Naive thymus-derived CD8-positive, alpha-beta T cell (primary cell): ENCODE data around the gene ACAP1. TPM values are rescaled to one million over a fixed set of nuclear protein-coding genes. Genes with fewer than 3 reads are reported as not detected.

ENCODE experiments used
- ATAC-seq, 2 donors: fragments of 150-1000 bp; cut with Tn5 transposase in 1 of 2; sonication (Bioruptor Pico), chemical (Tn5 transposase) in 1 of 2; 1 replicate in 1 of 2; 2 replicates in 1 of 2; pipeline ENCODE4 v1.10.0; 2021; ENCODE audit warnings: mild to moderate bottlenecking in 2 of 2, moderate library complexity in 2 of 2
- POLR2A ChIA-PET: fragments of 350-600 bp; sonication (Branson Sonifier 250); formaldehyde crosslinking; loops from one replicate; lab custom pipeline; 2021; ENCODE audit warnings: antibody characterized with exemption; lab: Charles Lee
- DNase-seq, 10 donors: peaks; one replicate each; pipeline versions ENCODE4 v3.0.0 to v3.0.0-alpha.2; 2020 to 2022
- H3K27ac Mint-ChIP-seq, 10 donors: one replicate each; pipeline ENCODE4 v1.8.0; 2020 to 2022; ENCODE audit warnings: mild to moderate bottlenecking in 10 of 10, mixed read lengths in 10 of 10, moderate library complexity in 4 of 10, inconsistent platforms in 1 of 10
- H3K27me3 Mint-ChIP-seq, 5 donors: one replicate each; pipeline ENCODE4 v1.8.0; 2021 to 2022; ENCODE audit warnings: mixed read lengths in 5 of 5
- H3K36me3 Mint-ChIP-seq, 3 donors: one replicate each; pipeline ENCODE4 v1.8.0; 2020 to 2022; ENCODE audit warnings: mixed read lengths in 3 of 3, mild to moderate bottlenecking in 2 of 3, inconsistent platforms in 1 of 3
- H3K4me1 Mint-ChIP-seq, 4 donors: one replicate each; pipeline ENCODE4 v1.8.0; 2021 to 2022; ENCODE audit warnings: mixed read lengths in 4 of 4
- H3K4me3 Mint-ChIP-seq, 10 donors: one replicate each; pipeline ENCODE4 v1.8.0; 2020 to 2022; ENCODE audit warnings: mild to moderate bottlenecking in 10 of 10, mixed read lengths in 10 of 10, moderate library complexity in 6 of 10, inconsistent platforms in 1 of 10
- H3K9me3 Mint-ChIP-seq, 9 donors: one replicate each; pipeline ENCODE4 v1.8.0; 2020 to 2022; ENCODE audit warnings: mixed read lengths in 9 of 9, mild to moderate bottlenecking in 3 of 9, inconsistent platforms in 1 of 9, moderate library complexity in 1 of 9
- polyA plus RNA-seq, 3 donors: library from polyadenylated mRNA; unstranded; fragments of 300-500 nt; fragmentation: Illumina TruSeq; gene quantifications; one replicate each; pipeline ENCODE4 v1.2.3, GENCODE V29; 2021
- total RNA-seq, 8 experiments: library from RNA in 2 of 8; stranded (reverse) in 2 of 8; gene quantifications; one replicate each; pipeline ENCODE4 v1.2.3 and lab custom pipeline; 2021 to 2026

Gene ACAP1
- total and polyA plus RNA-seq, 5 experiments from 2014 or later: 246 to 466 (median 295) TPM

GRCh38 chr17:7312432-7313087 is 23.8 kb upstream of the ACAP1 start:
- peak overlapping the region; percentile 7 to 95 (median 78) for H3K4me3 Mint-ChIP-seq
- no peak for ATAC-seq

GRCh38 chr17:7313088-7313889 is 23.0 kb upstream of the ACAP1 start:
- Mint-ChIP-seq H3K36me3 (peaks cover 17 to 69% (median 30%) of the 10 kb centered on the region in 3 donors), H3K4me3 (peak overlapping the region; percentile 36 to 95 (median 84)), H3K4me1 (peaks cover 37 to 77% (median 66%) of the 10 kb centered on the region in 4 donors), H3K27ac (peak overlapping the region; percentile 81 to 97 (median 92)), H3K27me3 (no peaks in the 10 kb centered on the region), H3K9me3 (no peaks in the 10 kb centered on the region)
- POLR2A ChIA-PET: interaction anchor here (0.6 to 14.2 kb wide), 15 partner anchors 8 to 172 kb away, joined by 3 to 168 read pairs (median 6); partner anchors contain the start of genes ACAP1, CLDN7, CTDNEP1 and ELP5
- DNase-seq: peak in 1 of 10 donors; percentile 49
- ATAC-seq: no peak

More at GRCh38 chr17:7312432-7313087, 23.8 kb upstream of the ACAP1 start:
- H3K27ac Mint-ChIP-seq: peak overlapping the region; percentile 81 to 97 (median 92)
- H3K4me1 Mint-ChIP-seq: peaks cover 37 to 77% (median 65%) of the 10 kb centered on the region in 4 donors
- POLR2A ChIA-PET: interaction anchor here (0.9 to 14.2 kb wide), 10 partner anchors 9 to 61 kb away, joined by 3 to 168 read pairs (median 6); partner anchors contain the start of genes ACAP1, CLDN7, CTDNEP1 and ELP5
- no peaks in the 10 kb centered on the region for H3K9me3 Mint-ChIP-seq
- no peak for DNase-seq
- H3K36me3 Mint-ChIP-seq: peaks cover 17 to 67% (median 27%) of the 10 kb centered on the region in 3 donors
- H3K27me3 Mint-ChIP-seq: no peaks in the 10 kb centered on the region

GRCh38 chr17:7313890-7314718 is 22.2 kb upstream of the ACAP1 start:
- POLR2A ChIA-PET: interaction anchor here (0.6 to 14.2 kb wide), 18 partner anchors 8 to 901 kb away, joined by 3 to 168 read pairs (median 6); partner anchors contain the start of genes ACAP1, CLDN7, CTDNEP1 and ELP5
- Mint-ChIP-seq H3K9me3 (no peaks in the 10 kb centered on the region), H3K4me3 (peak overlapping the region; percentile 72 to 95 (median 85)), H3K36me3 (peaks cover 11 to 64% (median 30%) of the 10 kb centered on the region in 3 donors), H3K4me1 (peaks cover 32 to 73% (median 62%) of the 10 kb centered on the region in 4 donors), H3K27ac (peak overlapping the region; percentile 88 to 97 (median 92)), H3K27me3 (no peaks in the 10 kb centered on the region)
- DNase-seq (no peak), ATAC-seq (no peak)

- peak; percentile 83 to 89 for ATAC-seq
- H3K4me3 Mint-ChIP-seq: peak within 1 kb of the TSS; percentile 81 to 97 (median 91)
- H3K27me3 Mint-ChIP-seq: no peaks in the 10 kb centered on the region
- H3K4me1 Mint-ChIP-seq: peaks cover 29 to 65% (median 53%) of the 10 kb centered on the region in 4 donors
- DNase-seq: peak; percentile 88 to 95 (median 92)
- no peaks in the 10 kb centered on the region for H3K9me3 Mint-ChIP-seq
- H3K27ac Mint-ChIP-seq: peak within 1 kb of the TSS; percentile 88 to 98 (median 96)
- POLR2A ChIA-PET: interaction anchor here (0.6 to 14.2 kb wide), 17 partner anchors 9 to 900 kb away, joined by 3 to 168 read pairs (median 6); partner anchors contain the start of genes ACAP1, CLDN7, NEURL4 and PLSCR3
- peaks cover 8 to 61% (median 23%) of the 10 kb centered on the region in 3 donors for H3K36me3 Mint-ChIP-seq
Measured at GRCh38 chr17:7314719-7315569, 21.4 kb upstream of the ACAP1 start, which contains the start of gene GPS2. Gene GPS2, minus strand, starts transcription at chr17:7315360. Its CDS starts 308 bp downstream, at chr17:7315052.

- ATAC-seq: no peak
- H3K27ac Mint-ChIP-seq: peak overlapping the region; percentile 86 to 98 (median 96)
- no peaks in the 10 kb centered on the region for H3K27me3 Mint-ChIP-seq
- no peaks in the 10 kb centered on the region for H3K9me3 Mint-ChIP-seq
- DNase-seq: no peak
- H3K36me3 Mint-ChIP-seq: peaks cover under 1 to 58% (median 15%) of the 10 kb centered on the region in 3 donors
- POLR2A ChIA-PET: interaction anchor here (0.9 to 14.2 kb wide), 13 partner anchors 10 to 231 kb away, joined by 3 to 168 read pairs (median 7); partner anchors contain the start of genes ACAP1, NEURL4, POLR2A and SLC2A4
- H3K4me3 Mint-ChIP-seq: peak overlapping the region; percentile 81 to 97 (median 91)
- peaks cover 21 to 57% (median 46%) of the 10 kb centered on the region in 4 donors for H3K4me1 Mint-ChIP-seq
Measured at GRCh38 chr17:7315570-7316235, 20.6 kb upstream of the ACAP1 start.

GRCh38 chr17:7317161-7317803 is 19.0 kb upstream of the ACAP1 start:
- H3K4me1 Mint-ChIP-seq: peaks cover 19 to 42% (median 34%) of the 10 kb centered on the region in 4 donors
- H3K27ac Mint-ChIP-seq: peak overlapping the region in 8 of 10 donors; percentile 16 to 87 (median 70)
- ATAC-seq (no peak), DNase-seq (no peak)
- peak overlapping the region in 5 of 10 donors; percentile 14 to 74 (median 26) for H3K4me3 Mint-ChIP-seq
- H3K9me3 Mint-ChIP-seq: no peaks in the 10 kb centered on the region
- POLR2A ChIA-PET: interaction anchor here (0.7 to 14.2 kb wide), 8 partner anchors 7 to 280 kb away, joined by 3 to 168 read pairs (median 4); partner anchors contain the start of genes ACAP1 and NEURL4
- no peaks in the 10 kb centered on the region for H3K27me3 Mint-ChIP-seq
- H3K36me3 Mint-ChIP-seq: peaks cover 0 to 59% (median 8%) of the 10 kb centered on the region in 3 donors

GRCh38 chr17:7318121-7318860 is 18.0 kb upstream of the ACAP1 start:
- H3K9me3 Mint-ChIP-seq: no peaks in the 10 kb centered on the region
- peaks cover 17 to 32% (median 24%) of the 10 kb centered on the region in 4 donors for H3K4me1 Mint-ChIP-seq
- peak overlapping the region in 2 of 10 donors; percentile 37 to 39 for H3K4me3 Mint-ChIP-seq
- no peak for DNase-seq
- POLR2A ChIA-PET: interaction anchor here (0.6 to 14.2 kb wide), 7 partner anchors 8 to 31 kb away, joined by 3 to 168 read pairs (median 4); partner anchors contain the start of genes ACAP1 and NEURL4
- no peaks in the 10 kb centered on the region for H3K27me3 Mint-ChIP-seq
- peaks cover 0 to 56% (median 5%) of the 10 kb centered on the region in 3 donors for H3K36me3 Mint-ChIP-seq
- no peak for ATAC-seq
- peak overlapping the region in 5 of 10 donors; percentile 53 to 84 (median 74) for H3K27ac Mint-ChIP-seq

- no peak for DNase-seq
- Mint-ChIP-seq H3K9me3 (no peaks in the 10 kb centered on the region), H3K4me3 (no peak overlapping the region), H3K4me1 (peaks cover 2 to 14% (median 7%) of the 10 kb centered on the region in 4 donors), H3K27ac (no peak overlapping the region), H3K36me3 (peaks cover 0 to 53% (median 5%) of the 10 kb centered on the region in 3 donors), H3K27me3 (no peaks in the 10 kb centered on the region)
- ATAC-seq: no peak
- POLR2A ChIA-PET: interaction anchor here (0.6 to 3.7 kb wide), 6 partner anchors 9 to 927 kb away, joined by 3 to 34 read pairs (median 7); partner anchors contain the start of genes ACAP1 and CTC1
Measured at GRCh38 chr17:7321466-7321865, 14.9 kb upstream of the ACAP1 start.

- Mint-ChIP-seq H3K4me1 (peaks cover 5 to 21% (median 8%) of the 10 kb centered on the region in 4 donors), H3K27me3 (no peaks in the 10 kb centered on the region), H3K9me3 (no peaks in the 10 kb centered on the region), H3K36me3 (peaks cover 0 to 52% (median 5%) of the 10 kb centered on the region in 3 donors), H3K4me3 (no peak overlapping the region), H3K27ac (peak overlapping the region in 1 of 10 donors; percentile 52)
- no peak for ATAC-seq
- POLR2A ChIA-PET: interaction anchor here (0.5 to 4.5 kb wide), 7 partner anchors 8 to 77 kb away, joined by 3 to 50 read pairs (median 16); partner anchors contain the start of gene ACAP1
- no peak for DNase-seq
Measured at GRCh38 chr17:7322520-7323194, 13.7 kb upstream of the ACAP1 start.
